Esophagus muscularis mucosa (tissue), 4 donors: ENCODE measurements around the gene FOXN3.

ENCODE experiments used
- CTCF ChIP-seq, 3 experiments: fragments of 200-600 bp in 2 of 3; fragments of 450-650 bp in 1 of 3; sonication (generic) in 2 of 3; IDR thresholded peaks; one replicate each; pipeline ENCODE4 v1.5.1; 2017 to 2019; ENCODE audit warnings: antibody characterized with exemption in 3 of 3, mild to moderate bottlenecking in 2 of 3, moderate library complexity in 1 of 3
- EP300 ChIP-seq: sonication (generic); formaldehyde crosslinking; IDR thresholded peaks from one replicate; pipeline ENCODE4 v1.6.1; 2017; ENCODE audit warnings: antibody characterized with exemption
- POLR2A ChIP-seq: fragments of 450-650 bp; IDR thresholded peaks from one replicate; pipeline ENCODE4 v1.6.1; 2017; ENCODE audit warnings: antibody characterized with exemption, moderate library complexity, mild to moderate bottlenecking, low read depth

- no peak for TF ChIP-seq CTCF (IDR thresholded peaks at IDR 0.05)
- no peak for TF ChIP-seq POLR2A
- TF ChIP-seq EP300: no peak
These were observed 272.4 kb downstream of the FOXN3 start for GRCh38 chr14:89144642-89145041.
